K562 (cell line): ENCODE measurements around the gene MATK. TPM values are rescaled to one million over a fixed set of nuclear protein-coding genes. Genes with fewer than 3 reads are reported as not detected.

ENCODE experiments used
- ATAC-seq: fragments of 200-7000 bp; cut with Tn5 transposase; 3 replicates; pipeline ENCODE4 v1.9.1; 2020; ENCODE audit warnings: moderate library complexity
- BruUV-seq: library from RNA; stranded (reverse); fragments of 400-500 nt; replicated peaks from 2 replicates; lab custom pipeline; 2021; lab: Mats Ljungman, UMichigan
- CTCF ChIA-PET: fragments of 300-600 bp; formaldehyde crosslinking; extraction: SDS; loops from one replicate; lab custom pipeline; 2021; ENCODE audit warnings: low intra/inter-chr PET ratio; lab: Yijun Ruan, JAX
- POLR2A ChIA-PET: fragments of 300-600, 350-650 bp; sonication (Branson Sonifier 250); formaldehyde crosslinking; extraction: SDS; loops from one replicate; lab custom pipeline; 2021; ENCODE audit warnings: antibody characterized with exemption, inconsistent platforms; lab: Yijun Ruan, JAX
- DNase-seq, 4 experiments: peaks; one replicate each; pipeline versions ENCODE4 v3.0.0 to v3.0.0-alpha.2; 2011 to 2018; ENCODE audit warnings: low spot score in 3 of 4, mixed read lengths in 3 of 4; ENCODE audit errors: extremely low read depth in 1 of 4
- FAIRE-seq: peaks from 2 replicates; lab custom pipeline; 2011; peaks lifted over from hg19 to GRCh38; lab: Jason Lieb, UNC
- H2AFZ ChIP-seq: 2 replicates; pipeline ENCODE4 v1.6.0; 2011; ENCODE audit warnings: low read depth, low read length, control low read depth, inconsistent platforms
- H3K27ac ChIP-seq: fragments of 200-600 bp; 3 replicates; pipeline ENCODE4 v1.8.0; 2011; ENCODE audit warnings: low read depth, mild to moderate bottlenecking, control low read depth, inconsistent platforms, low read length, moderate library complexity, mixed read lengths; ENCODE audit errors: extremely low read depth
- H3K27me3 ChIP-seq, 2 experiments: fragments of 300-600 bp in 1 of 2; 2 replicates in 1 of 2; 3 replicates in 1 of 2; pipeline versions ENCODE4 v1.6.0 to v1.8.0; 2011; ENCODE audit warnings: inconsistent platforms in 2 of 2, low read length in 2 of 2, mild to moderate bottlenecking in 1 of 2, mixed read lengths in 1 of 2, moderate library complexity in 1 of 2; ENCODE audit not compliant: control insufficient read depth in 2 of 2, insufficient read depth in 2 of 2
- H3K36me3 ChIP-seq: fragments of 300-600 bp; 3 replicates; pipeline ENCODE4 v1.8.0; 2011; ENCODE audit warnings: mild to moderate bottlenecking, low read length, inconsistent platforms; ENCODE audit not compliant: control insufficient read depth, insufficient read depth
- H3K4me1 ChIP-seq, 2 experiments: fragments of 200-600 bp in 1 of 2; replicated peaks in 1 of 2; 2 replicates in 1 of 2; 3 replicates in 1 of 2; pipeline versions ENCODE4 v1.5.1 to v1.8.0; 2011; ENCODE audit warnings: inconsistent platforms in 2 of 2, low read length in 2 of 2, mild to moderate bottlenecking in 1 of 2, mixed read lengths in 1 of 2, moderate library complexity in 1 of 2; ENCODE audit not compliant: control insufficient read depth in 2 of 2, insufficient read depth in 2 of 2
- H3K4me2 ChIP-seq: 2 replicates; pipeline ENCODE4 v1.6.1; 2011; ENCODE audit warnings: low read length, control low read depth, inconsistent platforms, mixed read lengths; ENCODE audit not compliant: insufficient read depth
- H3K4me3 ChIP-seq: fragments of 200-600 bp; sonication (generic), shearing (Covaris generic); 2 replicates; pipeline ENCODE4 v1.5.1; 2016; ENCODE audit warnings: control low read depth, inconsistent platforms
- H3K79me2 ChIP-seq: fragments of 200-600 bp; 3 replicates; pipeline ENCODE4 v1.8.0; 2011; ENCODE audit warnings: low read length, inconsistent platforms; ENCODE audit not compliant: control insufficient read depth, insufficient read depth
- H3K9ac ChIP-seq, 2 experiments: 2 replicates each; pipeline versions ENCODE4 v1.6.0 to v1.6.1; 2011; ENCODE audit warnings: low read depth in 2 of 2, low read length in 2 of 2, control low read depth in 1 of 2, inconsistent platforms in 1 of 2, mild to moderate bottlenecking in 1 of 2, mixed read lengths in 1 of 2; ENCODE audit not compliant: insufficient read depth in 1 of 2
- H3K9me1 ChIP-seq: one replicate; pipeline ENCODE4 v1.6.0; 2011; ENCODE audit warnings: inconsistent platforms, mild to moderate bottlenecking, low read length, moderate library complexity; ENCODE audit not compliant: control insufficient read depth, insufficient read depth
- H3K9me3 ChIP-seq: replicated peaks from 2 replicates; pipeline ENCODE4 v1.5.1; 2011; ENCODE audit warnings: low read depth, low read length, inconsistent platforms; ENCODE audit not compliant: control insufficient read depth, insufficient read depth
- H4K20me1 ChIP-seq: replicated peaks from 2 replicates; pipeline ENCODE4 v1.6.1; 2011; ENCODE audit warnings: low read length, inconsistent platforms, mixed read lengths; ENCODE audit not compliant: control insufficient read depth, insufficient read depth
- BCOR ChIP-seq: fragments of 450-650 bp; IDR thresholded peaks from 2 replicates; pipeline ENCODE4 v1.6.1; 2016
- CLOCK ChIP-seq: fragments of 250-450 bp; sonication (Bioruptor Pico); IDR thresholded peaks from 2 replicates; pipeline ENCODE4 v1.4.0; 2020; ENCODE audit warnings: mild to moderate bottlenecking, moderate library complexity, borderline replicate concordance
- GATAD2A ChIP-seq: fragments of 450-650 bp; IDR thresholded peaks from 2 replicates; pipeline ENCODE4 v1.6.1; 2017
- KDM1A ChIP-seq, 2 experiments: fragments of 450-650 bp; IDR thresholded peaks; 2 replicates each; pipeline ENCODE4 v1.6.1; 2016; ENCODE audit warnings: mild to moderate bottlenecking in 2 of 2
- RBM25 ChIP-seq: fragments of 200-400 bp; formaldehyde crosslinking; IDR thresholded peaks from 2 replicates; pipeline ENCODE4 v1.6.1; 2018; ENCODE audit warnings: low read length, low read depth, moderate library complexity; ENCODE audit not compliant: severe bottlenecking
- TCF15 ChIP-seq: fragments of 250-450 bp; sonication (Bioruptor Pico); IDR thresholded peaks from 2 replicates; pipeline ENCODE4 v1.8.0; 2022; ENCODE audit warnings: moderate library complexity, mild to moderate bottlenecking, inconsistent platforms
- ZFP36 ChIP-seq: fragments of 150-350 bp; IDR thresholded peaks from 2 replicates; pipeline ENCODE4 v1.6.1; 2018; ENCODE audit warnings: low read length, low read depth; ENCODE audit not compliant: partially characterized antibody
- WGBS: fragments of 100-300 bp; shearing (Covaris generic); methylation state at CpG from one replicate; pipeline ENCODE4 v1.1.6; 2016; ENCODE audit warnings: low coverage, mixed read lengths; ENCODE audit not compliant: insufficient coverage; ENCODE audit errors: missing lambda C conversion rate; 5-methylcytosine and 5-hydroxymethylcytosine counted together
- in situ Hi-C: fragments of 300-500 bp; cut with MboI; formaldehyde crosslinking; loops from 4 replicates; pipeline ENCODE4 v1.15.0; 2018; ENCODE audit warnings: inconsistent platforms, mixed read lengths
- intact Hi-C: fragments of 100-400 bp; cut with micrococcal nuclease; formaldehyde crosslinking; loops from 2 replicates; pipeline ENCODE4 v1.14.2; 2022
- polyA plus RNA-seq, 8 experiments: library from polyadenylated mRNA; depleted of rRNA in 4 of 8; stranded (reverse) in 5 of 8; unstranded in 3 of 8; fragments of >200 nt; fragmentation: Nextera tagmentation in 2 of 8; fragmentation: Illumina TruSeq in 1 of 8; extraction: Ambion mirVana in 2 of 8; extraction: Trizol in 1 of 8; gene quantifications; 2 replicates each; pipeline versions ENCODE4 v1.2.1 to v1.2.3, GENCODE V29; 2011 to 2014; ENCODE audit warnings: inconsistent platforms in 1 of 8, missing spikeins in 1 of 8
- total RNA-seq, 7 experiments: library from RNA; depleted of rRNA in 6 of 7; stranded (reverse); fragments of >200 nt in 6 of 7; fragmentation: Illumina TruSeq in 2 of 7; extraction: Trizol in 2 of 7; gene quantifications; 2 replicates each; pipeline versions ENCODE4 v1.2.1 to v1.2.3, GENCODE V29; 2011 to 2021; ENCODE audit warnings: low replicate concordance in 1 of 7

Gene MATK
- total and polyA plus RNA-seq, 9 of the 15 experiments (the other 6 are each of a cell fraction or from before 2014, with no cell fraction given) = 0.08 to 41.5 (median 21.4) TPM

GRCh38 chr19:3790209-3790734, 4.1 kb upstream of the MATK start:
- TF ChIP-seq KDM1A (IDR thresholded peaks at IDR 0.05) (peak; percentile 37 to 57; a peak in 2 of 4 replicates), ZFP36 (peak; percentile 47), RBM25 (peak; percentile 13), BCOR (peak; percentile 61; the same call in 1 of the 2 replicates), TCF15 (CRISPR knock-in tag) (no peak), CLOCK (no peak), GATAD2A (no peak)
- in situ Hi-C loops = no loop called here
- ChIA-PET CTCF (no interaction called here), POLR2A (no interaction called here)
- Histone ChIP-seq H3K9ac (no peak overlapping the region), H3K4me1 (peaks cover 0 to 16% of the 10 kb centered on the region in 2 experiments; a peak in 2 of 5 replicates), H2AFZ (no peak overlapping the region), H3K27me3 (peaks cover 0 to 9% of the 10 kb centered on the region in 2 experiments; a peak in 1 of 5 replicates), H3K9me1 (no peaks in the 10 kb centered on the region), H3K36me3 (no peaks in the 10 kb centered on the region), H3K9me3 (0 out of 2 replicates have a peak, but pooled peaks cover 2% of the 10 kb centered on the region), H3K4me2 (no peak overlapping the region), H3K27ac (no peak overlapping the region), H3K4me3 (no peak overlapping the region), H4K20me1 (no peaks in the 10 kb centered on the region), H3K79me2 (peaks cover 6% of the 10 kb centered on the region)
- intact Hi-C loops = no loop called here
- no peak for DNase-seq
- 25% methylated on average over 6 of the region's 6 CpGs for WGBS
- BruUV-seq = no TSS peak
- no peak for FAIRE-seq
- ATAC-seq = no peak
